Measurements from ENCODE around the gene SLC44A5. TPM values are rescaled to one million over a fixed set of nuclear protein-coding genes. Genes with fewer than 3 reads are reported as not detected.
"Not testable (repeated sequence)": the region's sequence is repeated elsewhere in the genome, so short reads cannot be mapped to it uniquely, and the experiment has no call there.

The SLC44A5 gene
- total RNA-seq, 1 donor from 2014 or later = not detected

DNA sequence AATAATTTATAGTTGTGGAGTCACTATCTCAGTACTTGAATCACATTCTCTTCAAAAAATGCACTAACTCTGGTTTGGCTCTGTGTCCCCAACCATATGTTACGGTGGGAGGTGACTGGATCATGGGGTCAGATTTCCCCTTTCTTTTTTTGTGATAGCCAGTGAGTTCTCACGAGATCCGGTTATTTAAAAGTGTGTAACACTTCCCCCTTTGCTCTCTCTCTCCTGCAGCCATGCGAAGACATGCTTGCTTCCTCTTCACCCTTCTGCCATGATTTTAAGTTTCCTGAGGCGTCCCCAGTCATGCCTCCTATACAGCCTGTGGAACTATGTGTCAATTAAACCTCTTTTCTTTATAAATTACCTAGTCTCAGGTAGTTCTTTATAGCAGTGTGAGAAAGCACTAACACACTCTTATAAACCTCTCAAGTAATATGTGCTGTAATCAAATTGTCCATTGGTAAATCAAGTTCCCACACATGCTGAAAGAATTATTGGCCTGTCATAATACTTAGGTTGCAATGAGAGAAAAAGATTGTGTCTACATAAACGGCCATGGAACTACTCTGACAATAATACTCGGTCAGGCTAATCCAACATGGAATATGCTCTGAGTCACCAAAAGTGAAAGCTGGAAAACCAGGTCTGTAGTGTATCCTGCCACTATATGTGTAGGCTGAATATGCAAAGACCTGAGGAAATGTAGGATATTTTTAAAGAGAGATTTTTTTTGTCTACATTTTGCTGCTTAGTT lies 107.5 kb downstream of the SLC44A5 start:
- H3K27ac Mint-ChIP-seq = no peak overlapping the region
- H3K4me1 Mint-ChIP-seq (ENCODE audit: low read depth) = no peaks in the 10 kb centered on the region
- H3K27me3 Mint-ChIP-seq (ENCODE audit: low read depth) = no peaks in the 10 kb centered on the region
- DNase-seq (ENCODE audit: low spot score) = no peak
- intact Hi-C loops (cut with micrococcal nuclease) = no loop called here
- H3K36me3 Mint-ChIP-seq (ENCODE audit: low read depth) = no peaks in the 10 kb centered on the region
- no peaks in the 10 kb centered on the region for H3K9me3 Mint-ChIP-seq
- H3K4me3 Mint-ChIP-seq (ENCODE audit: low read depth) = no peak overlapping the region

DNA sequence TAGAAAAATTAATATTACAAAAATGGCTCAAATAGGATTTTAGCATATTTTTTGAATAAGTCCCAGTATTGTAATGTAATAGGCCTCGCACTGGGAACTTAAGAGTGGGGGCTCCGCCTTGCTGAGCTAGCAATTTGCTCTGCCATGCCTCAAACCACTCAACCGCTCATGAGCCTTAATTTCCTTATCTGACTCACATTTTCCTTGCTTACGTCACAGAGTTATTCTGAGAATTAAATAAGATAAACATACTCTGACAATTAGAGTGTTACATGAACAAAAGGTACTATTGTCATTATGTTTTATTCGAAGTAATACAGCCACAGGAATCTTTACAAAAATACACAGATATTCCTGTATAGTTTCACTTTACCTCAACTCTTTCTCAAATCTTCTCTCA lies 108.1 kb downstream of the SLC44A5 start:
- Mint-ChIP-seq H3K4me1 (ENCODE audit: low read depth) (no peaks in the 10 kb centered on the region), H3K27me3 (ENCODE audit: low read depth) (no peaks in the 10 kb centered on the region), H3K9me3 (no peaks in the 10 kb centered on the region), H3K36me3 (ENCODE audit: low read depth) (no peaks in the 10 kb centered on the region), H3K27ac (no peak overlapping the region), H3K4me3 (ENCODE audit: low read depth) (no peak overlapping the region)
- no peak for DNase-seq (ENCODE audit: low spot score)
- intact Hi-C loops (cut with micrococcal nuclease) = no loop called here

DNA sequence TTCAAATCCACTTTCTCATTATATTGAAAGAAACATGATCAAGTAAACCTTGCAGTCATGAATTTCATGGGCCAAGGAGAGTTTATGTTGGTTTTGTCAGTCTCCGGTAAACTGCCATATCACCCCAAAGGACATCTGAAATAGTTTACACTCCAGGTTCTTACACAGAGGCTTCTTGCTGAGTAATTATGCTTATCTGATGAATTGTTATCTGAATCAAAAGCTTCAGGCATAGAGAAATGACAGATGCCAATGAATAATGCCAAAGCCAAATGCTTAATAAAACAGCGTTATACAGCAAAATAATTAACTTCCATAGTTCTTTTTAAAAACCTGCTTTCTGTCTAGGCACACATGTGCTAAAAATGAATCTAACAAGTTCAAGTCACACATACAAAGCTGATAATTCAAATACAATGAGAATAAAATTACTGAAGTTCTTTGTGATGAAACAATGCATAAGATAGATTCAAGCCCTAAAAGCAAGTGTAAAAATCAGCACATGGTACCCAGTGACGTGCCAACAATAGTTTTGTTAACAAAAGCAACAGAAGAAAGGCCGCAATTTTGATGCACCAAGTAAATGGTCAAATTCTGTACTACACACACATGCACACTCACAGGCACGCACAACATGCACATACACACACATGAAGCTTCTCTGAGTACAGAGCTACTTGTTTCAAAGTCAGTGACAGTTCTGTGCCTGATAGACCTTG lies 109.2 kb downstream of the SLC44A5 start:
- Mint-ChIP-seq H3K36me3 (ENCODE audit: low read depth) (no peaks in the 10 kb centered on the region), H3K4me3 (ENCODE audit: low read depth) (no peak overlapping the region), H3K27ac (no peak overlapping the region), H3K9me3 (no peaks in the 10 kb centered on the region), H3K4me1 (ENCODE audit: low read depth) (no peaks in the 10 kb centered on the region), H3K27me3 (ENCODE audit: low read depth) (no peaks in the 10 kb centered on the region)
- intact Hi-C loops (cut with micrococcal nuclease) = no loop called here
- DNase-seq (ENCODE audit: low spot score) = no peak

DNA sequence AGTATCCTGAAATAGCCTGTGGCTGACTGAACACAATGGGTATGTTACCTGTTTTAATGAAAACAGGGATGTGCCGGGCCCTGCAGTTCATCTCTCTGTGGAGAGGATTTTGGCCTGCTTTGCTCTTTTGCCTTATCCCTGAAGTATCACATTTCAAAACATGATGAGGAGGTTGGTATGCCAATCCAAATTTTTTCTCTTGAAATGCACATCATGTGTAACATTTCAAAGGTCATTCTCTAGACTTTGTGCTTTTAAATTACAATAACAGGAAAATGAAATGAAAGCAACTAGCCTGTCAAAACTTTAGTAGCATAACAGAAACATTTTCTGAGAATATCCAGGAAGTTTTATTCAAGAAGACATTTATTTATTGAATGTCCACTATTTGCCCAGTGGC lies 118.9 kb downstream of the SLC44A5 start:
- intact Hi-C loops (cut with micrococcal nuclease) = no loop called here
- DNase-seq (ENCODE audit: low spot score) = no peak
- H3K9me3 Mint-ChIP-seq = peaks cover 4% of the 10 kb centered on the region
- no peaks in the 10 kb centered on the region for H3K36me3 Mint-ChIP-seq (ENCODE audit: low read depth)
- H3K27me3 Mint-ChIP-seq (ENCODE audit: low read depth) = no peaks in the 10 kb centered on the region
- H3K4me3 Mint-ChIP-seq (ENCODE audit: low read depth) = no peak overlapping the region
- H3K27ac Mint-ChIP-seq = no peak overlapping the region
- no peaks in the 10 kb centered on the region for H3K4me1 Mint-ChIP-seq (ENCODE audit: low read depth)

GRCh38 chr1:75487399-75487798 lies 123.5 kb downstream of the SLC44A5 start:
- Mint-ChIP-seq H3K9me3 (peaks cover 4% of the 10 kb centered on the region), H3K27ac (no peak overlapping the region), H3K4me3 (ENCODE audit: low read depth) (no peak overlapping the region), H3K27me3 (ENCODE audit: low read depth) (no peaks in the 10 kb centered on the region), H3K4me1 (ENCODE audit: low read depth) (no peaks in the 10 kb centered on the region), H3K36me3 (ENCODE audit: low read depth) (no peaks in the 10 kb centered on the region)
- intact Hi-C loops (cut with micrococcal nuclease) = no loop called here
- no peak for DNase-seq (ENCODE audit: low spot score)

DNA sequence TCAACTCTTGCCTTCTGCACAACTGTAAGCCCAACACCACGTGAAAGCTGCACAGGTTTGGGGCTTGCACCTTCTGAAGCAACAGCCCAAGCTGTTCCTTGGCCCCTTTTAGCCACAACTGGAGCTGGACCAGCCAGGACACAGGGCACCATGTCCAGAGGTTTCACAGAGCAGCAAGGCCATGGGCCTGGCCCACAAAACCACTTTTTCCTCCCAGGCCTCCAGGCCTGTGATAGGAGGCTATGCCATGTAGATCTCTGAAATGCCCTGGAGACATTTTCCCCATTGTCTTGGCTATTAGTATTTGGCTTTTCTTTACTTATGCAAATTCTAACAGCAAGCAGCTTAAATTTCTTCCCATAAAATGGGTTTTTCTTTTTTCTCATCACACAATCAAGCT lies 126.1 kb downstream of the SLC44A5 start:
- intact Hi-C loops (cut with micrococcal nuclease) = no loop called here
- Mint-ChIP-seq H3K27ac (no peak overlapping the region), H3K4me3 (ENCODE audit: low read depth) (no peak overlapping the region), H3K4me1 (ENCODE audit: low read depth) (no peaks in the 10 kb centered on the region), H3K36me3 (ENCODE audit: low read depth) (no peaks in the 10 kb centered on the region), H3K27me3 (ENCODE audit: low read depth) (no peaks in the 10 kb centered on the region), H3K9me3 (peaks cover 4% of the 10 kb centered on the region)
- DNase-seq (ENCODE audit: low spot score) = no peak

- Mint-ChIP-seq H3K36me3 (ENCODE audit: low read depth) (no peaks in the 10 kb centered on the region), H3K27me3 (ENCODE audit: low read depth) (no peaks in the 10 kb centered on the region), H3K27ac (no peak overlapping the region), H3K4me3 (ENCODE audit: low read depth) (no peak overlapping the region), H3K9me3 (peaks cover 4% of the 10 kb centered on the region), H3K4me1 (ENCODE audit: low read depth) (no peaks in the 10 kb centered on the region)
- no peak for DNase-seq (ENCODE audit: low spot score)
- intact Hi-C loops (cut with micrococcal nuclease) = no loop called here
Measured at GRCh38 chr1:75482951-75483350, 128.0 kb downstream of the SLC44A5 start.

- not testable (repeated sequence) for H3K4me1 Mint-ChIP-seq (ENCODE audit: low read depth); H3K27me3 Mint-ChIP-seq (ENCODE audit: low read depth); H3K27ac Mint-ChIP-seq; H3K36me3 Mint-ChIP-seq (ENCODE audit: low read depth); DNase-seq (ENCODE audit: low spot score); H3K4me3 Mint-ChIP-seq (ENCODE audit: low read depth); H3K9me3 Mint-ChIP-seq
- intact Hi-C loops (cut with micrococcal nuclease) = loop anchor here (2.0 kb wide), 1 partner anchor 20 kb away; no protein-coding TSS in a partner anchor
Measured at GRCh38 chr1:75476486-75476885, 134.4 kb downstream of the SLC44A5 start.

DNA sequence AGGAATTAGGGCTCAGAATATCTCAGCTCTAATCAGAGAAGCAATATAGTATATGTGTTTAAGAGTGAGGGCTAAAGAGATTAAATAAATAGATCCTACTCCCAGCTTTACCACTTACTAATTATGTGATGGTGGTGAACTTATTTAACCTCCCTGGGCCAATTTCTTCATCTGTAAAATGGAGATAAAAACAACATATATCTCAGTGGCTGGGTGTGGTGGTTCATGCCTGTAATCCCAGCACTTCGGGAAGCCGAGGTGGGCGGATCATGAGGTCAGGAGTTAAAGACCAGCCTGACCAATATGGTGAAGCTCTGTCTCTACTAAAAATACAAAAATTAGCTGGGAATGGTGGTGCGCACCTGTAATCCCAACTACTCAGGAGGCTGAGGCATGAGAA lies 135.2 kb downstream of the SLC44A5 start:
- H3K4me1 Mint-ChIP-seq (ENCODE audit: low read depth) = no peaks in the 10 kb centered on the region
- no peak for DNase-seq (ENCODE audit: low spot score)
- H3K36me3 Mint-ChIP-seq (ENCODE audit: low read depth) = no peaks in the 10 kb centered on the region
- H3K9me3 Mint-ChIP-seq = no peaks in the 10 kb centered on the region
- intact Hi-C loops (cut with micrococcal nuclease) = loop anchor here (2.0 kb wide), 1 partner anchor 21 kb away; no protein-coding TSS in a partner anchor
- H3K4me3 Mint-ChIP-seq (ENCODE audit: low read depth) = no peak overlapping the region
- no peaks in the 10 kb centered on the region for H3K27me3 Mint-ChIP-seq (ENCODE audit: low read depth)
- H3K27ac Mint-ChIP-seq = no peak overlapping the region

DNA sequence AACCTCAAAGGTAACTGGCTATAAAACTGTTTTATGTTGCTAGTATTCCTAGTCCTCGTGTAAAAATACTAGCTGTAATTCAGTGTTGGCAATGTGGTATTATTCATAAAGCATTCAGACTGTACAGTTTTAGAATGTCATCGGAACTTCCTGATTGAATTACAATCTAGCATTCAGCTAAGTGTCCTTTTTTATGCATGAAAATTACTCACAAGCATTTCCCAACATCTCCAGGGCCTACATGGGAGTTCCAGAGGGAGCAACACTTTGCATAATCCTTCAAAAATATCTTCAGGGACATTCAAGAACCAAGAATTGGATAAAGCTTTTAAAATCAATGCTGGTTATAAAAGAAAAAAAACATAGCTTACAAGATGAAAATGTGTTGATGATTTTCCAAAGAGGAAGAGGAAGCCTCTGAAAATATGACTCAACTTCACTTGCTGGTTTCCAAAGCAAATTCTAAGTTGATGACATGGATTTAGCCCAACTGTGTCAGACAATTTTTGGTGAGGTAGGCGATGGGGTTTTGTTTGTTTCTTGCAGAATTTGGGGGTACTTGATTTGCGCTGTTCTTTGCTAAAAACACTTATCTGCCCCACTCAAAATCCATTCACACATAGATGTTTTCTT lies 137.8 kb downstream of the SLC44A5 start:
- intact Hi-C loops (cut with micrococcal nuclease) = no loop called here
- Mint-ChIP-seq H3K4me1 (ENCODE audit: low read depth) (no peaks in the 10 kb centered on the region), H3K9me3 (no peaks in the 10 kb centered on the region), H3K36me3 (ENCODE audit: low read depth) (no peaks in the 10 kb centered on the region), H3K27me3 (ENCODE audit: low read depth) (no peaks in the 10 kb centered on the region), H3K27ac (no peak overlapping the region), H3K4me3 (ENCODE audit: low read depth) (no peak overlapping the region)
- no peak for DNase-seq (ENCODE audit: low spot score)

- Mint-ChIP-seq H3K4me1 (ENCODE audit: low read depth) (no peaks in the 10 kb centered on the region), H3K27me3 (ENCODE audit: low read depth) (no peaks in the 10 kb centered on the region), H3K27ac (no peak overlapping the region), H3K9me3 (no peaks in the 10 kb centered on the region), H3K36me3 (ENCODE audit: low read depth) (no peaks in the 10 kb centered on the region), H3K4me3 (ENCODE audit: low read depth) (no peak overlapping the region)
- DNase-seq (ENCODE audit: low spot score) = no peak
- intact Hi-C loops (cut with micrococcal nuclease) = no loop called here
Measured at GRCh38 chr1:75472089-75472970, 138.6 kb downstream of the SLC44A5 start.

DNA sequence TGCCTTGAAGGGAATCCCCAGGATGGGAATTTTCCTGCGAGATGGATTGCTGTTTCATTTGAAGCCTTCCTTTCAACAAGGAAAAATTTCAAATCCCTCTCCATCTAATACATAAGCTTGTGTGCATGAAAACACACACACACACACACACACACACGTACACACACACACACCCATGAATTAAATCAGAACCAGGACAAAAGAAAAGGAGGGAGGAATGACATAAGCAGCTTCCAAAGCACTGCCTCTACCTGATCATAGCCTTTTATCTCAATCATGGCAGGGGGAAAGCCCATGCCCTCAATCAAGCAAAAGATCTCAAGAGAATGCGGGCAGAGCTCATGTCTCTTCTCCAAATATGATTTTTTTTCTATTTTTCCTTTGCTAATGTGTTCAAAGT lies 139.7 kb downstream of the SLC44A5 start:
- Mint-ChIP-seq H3K9me3 (no peaks in the 10 kb centered on the region), H3K36me3 (ENCODE audit: low read depth) (no peaks in the 10 kb centered on the region), H3K4me3 (ENCODE audit: low read depth) (no peak overlapping the region), H3K27me3 (ENCODE audit: low read depth) (no peaks in the 10 kb centered on the region), H3K4me1 (ENCODE audit: low read depth) (no peaks in the 10 kb centered on the region), H3K27ac (no peak overlapping the region)
- no peak for DNase-seq (ENCODE audit: low spot score)
- intact Hi-C loops (cut with micrococcal nuclease) = no loop called here

Data from activated T-helper 2 cell treated with anti-CD3 and anti-CD28 coated beads, Interferon-gamma antibody, Interleukin-2, Interleukin-4, amounts not matched to agents 10 μg/mL and 5 μg/mL and 100 μg/mL, durations not matched to agents 14 hours and 24 hours and 36 hours (primary cell).